A549 (cell line): ENCODE measurements around the gene PDCD2L. TPM values are rescaled to one million over a fixed set of nuclear protein-coding genes. Genes with fewer than 3 reads are reported as not detected.

ENCODE experiments used
- ATAC-seq, 2 experiments: fragments of 200-7000 bp in 1 of 2; fragments of >200 bp in 1 of 2; cut with Nextera tagmentation in 1 of 2; cut with Tn5 transposase in 1 of 2; 3 replicates each; pipeline versions ENCODE4 v1.8.0 to v1.9.1; 2018 to 2020; ENCODE audit warnings: mild to moderate bottlenecking in 1 of 2, moderate library complexity in 1 of 2
- CTCF ChIA-PET: fragments of 300-600 bp; sonication (Branson Sonifier 250); formaldehyde crosslinking; extraction: SDS; loops from one replicate; lab custom pipeline; 2021; ENCODE audit warnings: antibody characterized with exemption, inconsistent platforms; lab: Yijun Ruan, JAX
- POLR2A ChIA-PET: fragments of 350-600 bp; formaldehyde crosslinking; extraction: SDS; loops from one replicate; lab custom pipeline; 2021; ENCODE audit warnings: antibody characterized with exemption, inconsistent platforms; lab: Yijun Ruan, JAX
- DNase-seq, 2 experiments: peaks; one replicate each; pipeline versions ENCODE4 v3.0.0 to v3.0.0-alpha.2; 2011 to 2016; ENCODE audit warnings: low read depth in 1 of 2, low spot score in 1 of 2
- FAIRE-seq: peaks from 2 replicates; lab custom pipeline; 2011; peaks lifted over from hg19 to GRCh38; lab: Jason Lieb, UNC
- H3K27ac ChIP-seq, 2 experiments: fragments of >200 bp; sonication (Bioruptor Twin); formaldehyde crosslinking; 3 replicates each; pipeline ENCODE4 v1.5.1; 2016 to 2017
- H3K4me1 ChIP-seq: fragments of >200 bp; sonication (Bioruptor Twin); formaldehyde crosslinking; 3 replicates; pipeline ENCODE4 v1.6.1; 2016
- H3K4me2 ChIP-seq: fragments of >200 bp; sonication (Bioruptor Twin); formaldehyde crosslinking; 3 replicates; pipeline ENCODE4 v1.6.1; 2016
- H3K4me3 ChIP-seq: fragments of >200 bp; sonication (Bioruptor Twin); formaldehyde crosslinking; 3 replicates; pipeline ENCODE4 v1.5.1; 2016
- H3K9me3 ChIP-seq: fragments of >200 bp; sonication (Bioruptor Twin); formaldehyde crosslinking; 3 replicates; pipeline ENCODE4 v1.6.1; 2016
- ATOH8 ChIP-seq: fragments of 250-450 bp; sonication (Bioruptor Pico); IDR thresholded peaks from 2 replicates; pipeline ENCODE4 v1.5.0; 2020; ENCODE audit warnings: low read depth, mild to moderate bottlenecking, moderate library complexity
- BHLHE40 ChIP-seq: IDR thresholded peaks from 2 replicates; pipeline ENCODE4 v1.6.1; 2012; ENCODE audit warnings: low read depth, low read length, inconsistent platforms
- CBX2 ChIP-seq: fragments of 200-600 bp; sonication (generic); IDR thresholded peaks from 2 replicates; pipeline ENCODE4 v1.6.1; 2016; ENCODE audit warnings: low read depth, mild to moderate bottlenecking, borderline replicate concordance
- CBX8 ChIP-seq: fragments of 200-600 bp; sonication (generic); IDR thresholded peaks from 2 replicates; pipeline ENCODE4 v1.6.1; 2016
- CHD4 ChIP-seq: fragments of 200-600 bp; sonication (generic); IDR thresholded peaks from 2 replicates; pipeline ENCODE4 v1.6.1; 2016; ENCODE audit warnings: antibody characterized with exemption, mild to moderate bottlenecking, borderline replicate concordance
- CTCF ChIP-seq: fragments of >200 bp; sonication (Bioruptor Twin); formaldehyde crosslinking; IDR thresholded peaks from 3 replicates; pipeline ENCODE4 v1.5.1; 2016
- E2F6 ChIP-seq: IDR thresholded peaks from 2 replicates; pipeline ENCODE4 v1.6.1; 2012; ENCODE audit warnings: low read depth, borderline replicate concordance
- EHF ChIP-seq: fragments of 250-450 bp; sonication (Bioruptor Pico); IDR thresholded peaks from 2 replicates; pipeline ENCODE4 v1.5.0; 2020; ENCODE audit warnings: mild to moderate bottlenecking
- EHMT2 ChIP-seq: fragments of 200-600 bp; sonication (generic); IDR thresholded peaks from 2 replicates; pipeline ENCODE4 v1.6.1; 2016; ENCODE audit warnings: antibody characterized with exemption, low read depth, mild to moderate bottlenecking, moderate library complexity
- FOXS1 ChIP-seq: fragments of 250-450 bp; sonication (Bioruptor Pico); IDR thresholded peaks from 2 replicates; pipeline ENCODE4 v1.5.0; 2020; ENCODE audit warnings: mild to moderate bottlenecking, moderate library complexity
- GATA3 ChIP-seq: IDR thresholded peaks from 2 replicates; pipeline ENCODE4 v1.6.1; 2012; ENCODE audit warnings: borderline replicate concordance
- HDAC2 ChIP-seq: fragments of 200-600 bp; sonication (generic); IDR thresholded peaks from 2 replicates; pipeline ENCODE4 v1.6.1; 2016
- HES2 ChIP-seq: fragments of >200 bp; sonication (Bioruptor Twin); formaldehyde crosslinking; IDR thresholded peaks from 2 replicates; pipeline ENCODE4 v1.6.1; 2016
- HMGXB4 ChIP-seq: fragments of 250-450 bp; sonication (Bioruptor Pico); IDR thresholded peaks from 2 replicates; pipeline ENCODE4 v1.5.0; 2021; ENCODE audit warnings: mild to moderate bottlenecking, moderate library complexity, borderline replicate concordance
- HOXA7 ChIP-seq: fragments of 250-450 bp; sonication (Bioruptor Pico); IDR thresholded peaks from 2 replicates; pipeline ENCODE4 v1.5.0; 2020; ENCODE audit warnings: mild to moderate bottlenecking, moderate library complexity
- HOXB13 ChIP-seq: fragments of 250-450 bp; sonication (Bioruptor Pico); IDR thresholded peaks from 2 replicates; pipeline ENCODE4 v1.5.0; 2020; ENCODE audit warnings: low read depth, mild to moderate bottlenecking, moderate library complexity
- KDM1A ChIP-seq: fragments of 200-600 bp; sonication (generic); IDR thresholded peaks from 2 replicates; pipeline ENCODE4 v1.6.1; 2016; ENCODE audit warnings: low read depth, mild to moderate bottlenecking
- MAZ ChIP-seq: fragments of 150-350 bp; IDR thresholded peaks from 2 replicates; pipeline ENCODE4 v1.6.1; 2014; ENCODE audit warnings: antibody characterized with exemption, low read depth, low read length, borderline replicate concordance
- NFE2L2 ChIP-seq: fragments of 150-350 bp; conservative IDR thresholded peaks from 2 replicates; pipeline ENCODE4 v1.6.1; 2014; ENCODE audit warnings: low read length
- NPAS2 ChIP-seq: fragments of 250-450 bp; sonication (Bioruptor Pico); IDR thresholded peaks from 2 replicates; pipeline ENCODE4 v1.8.0; 2022; ENCODE audit warnings: mild to moderate bottlenecking, moderate library complexity, borderline replicate concordance
- POLR2A ChIP-seq: IDR thresholded peaks from 2 replicates; pipeline ENCODE4 v1.6.1; 2012; ENCODE audit warnings: mild to moderate bottlenecking, low read length
- RARB ChIP-seq: fragments of 250-450 bp; sonication (Bioruptor Pico); IDR thresholded peaks from 2 replicates; pipeline ENCODE4 v1.8.0; 2021; ENCODE audit warnings: mild to moderate bottlenecking, moderate library complexity
- RFX5 ChIP-seq: fragments of 450-650 bp; IDR thresholded peaks from 2 replicates; pipeline ENCODE4 v1.7.1; 2014; ENCODE audit warnings: antibody characterized with exemption, mild to moderate bottlenecking, moderate library complexity
- SMC3 ChIP-seq: fragments of >200 bp; sonication (Bioruptor Twin); formaldehyde crosslinking; IDR thresholded peaks from 3 replicates; pipeline ENCODE4 v1.6.1; 2018; ENCODE audit warnings: inconsistent platforms
- SREBF2 ChIP-seq: fragments of 450-650 bp; IDR thresholded peaks from 2 replicates; pipeline ENCODE4 v1.6.1; 2014; ENCODE audit warnings: mild to moderate bottlenecking, moderate library complexity
- TP53 ChIP-seq: fragments of 250-450 bp; sonication (Bioruptor Pico); IDR thresholded peaks from 2 replicates; pipeline ENCODE4 v1.5.0; 2021; ENCODE audit warnings: mild to moderate bottlenecking, moderate library complexity
- ZSCAN20 ChIP-seq: fragments of 250-450 bp; sonication (Bioruptor Pico); IDR thresholded peaks from 2 replicates; pipeline ENCODE4 v1.8.0; 2022; ENCODE audit warnings: mild to moderate bottlenecking, moderate library complexity
- WGBS: methylation state at CpG from one replicate; pipeline ENCODE4 v1.1.6; 2017; ENCODE audit errors: missing lambda C conversion rate; 5-methylcytosine and 5-hydroxymethylcytosine counted together
- polyA plus RNA-seq, 4 experiments: library from polyadenylated mRNA; depleted of rRNA in 3 of 4; stranded (reverse); fragments of >200 nt; fragmentation: RNase III in 1 of 4; extraction: RNeasy Plus Mini Kit Qiagen cat#74134 plus additional on column Dnase treatment in 1 of 4; gene quantifications; 2 replicates in 3 of 4; 3 replicates in 1 of 4; pipeline ENCODE4 v1.2.3, GENCODE V29; 2011 to 2017

PDCD2L gene
- polyA plus RNA-seq, 2 of the 4 experiments (the other 2 are of a cell fraction), result 31.5 to 68.9 TPM

GRCh38 chr19:34370983-34371382 lies 33.2 kb upstream of the PDCD2L start:
- CTCF ChIA-PET, result interaction anchor here (0.6 to 3.3 kb wide), 8 partner anchors 10 to 131 kb away, joined by 3 to 20 read pairs (median 6); no protein-coding TSS in a partner anchor
- WGBS, result 91% methylated on average over 4 of the region's 4 CpGs

GRCh38 chr19:34373601-34374288 lies 30.5 kb upstream of the PDCD2L start:
- ChIA-PET CTCF (interaction anchor here (0.6 to 1.6 kb wide), 2 partner anchors 15 to 134 kb away, joined by 3 to 7 read pairs; no protein-coding TSS in a partner anchor), POLR2A (interaction anchor here (0.6 to 1.0 kb wide), 2 partner anchors 9 to 10 kb away, joined by 4 read pairs; partner anchors contain the start of gene GPI)
- Histone ChIP-seq H3K4me1 (no peaks in the 10 kb centered on the region), H3K4me3 (no peak overlapping the region), H3K4me2 (no peak overlapping the region), H3K27ac (no peak overlapping the region), H3K9me3 (no peaks in the 10 kb centered on the region)
- ATAC-seq (no peak), FAIRE-seq (no peak), DNase-seq (no peak)
- WGBS, result 99% methylated on average over 11 of the region's 11 CpGs
- no peak for TF ChIP-seq RFX5
- TF ChIP-seq HOXA7, result no peak
- no peak for TF ChIP-seq KDM1A
- TF ChIP-seq HES2, result no peak
- TF ChIP-seq EHF (CRISPR knock-in tag), result no peak
- TF ChIP-seq HMGXB4, result no peak
- no peak for TF ChIP-seq CTCF
- no peak for TF ChIP-seq HOXB13 (CRISPR knock-in tag)
- TF ChIP-seq NPAS2 (CRISPR knock-in tag), result no peak
- no peak for TF ChIP-seq POLR2A
- no peak for TF ChIP-seq GATA3
- TF ChIP-seq SREBF2, result no peak

More at GRCh38 chr19:34370983-34371382, 33.2 kb upstream of the PDCD2L start:
- Histone ChIP-seq H3K4me3 (no peak overlapping the region), H3K4me1 (peaks cover 18% of the 10 kb centered on the region), H3K9me3 (no peaks in the 10 kb centered on the region), H3K27ac (no peak overlapping the region)
- FAIRE-seq, result peak; percentile 56
- TF ChIP-seq TP53 (CRISPR knock-in tag) (no peak), MAZ (no peak), EHMT2 (no peak)
- TF ChIP-seq, all 56 proteins: peak for 0
- no peak for DNase-seq
- peak in 1 of 2 experiments; percentile 21; a peak in 1 of 6 replicates for ATAC-seq
- POLR2A ChIA-PET, result interaction anchor here (0.6 to 0.7 kb wide), 2 partner anchors 51 to 635 kb away, joined by 3 to 7 read pairs; no protein-coding TSS in a partner anchor
- no peak overlapping the region for H3K4me2 ChIP-seq

GRCh38 chr19:34375598-34375997 lies 28.6 kb upstream of the PDCD2L start:
- ChIA-PET CTCF (interaction anchor here (0.9 to 2.0 kb wide), 2 partner anchors 10 to 1727 kb away, joined by 3 to 6 read pairs; no protein-coding TSS in a partner anchor), POLR2A (no interaction called here)
- Histone ChIP-seq H3K4me1 (no peaks in the 10 kb centered on the region), H3K9me3 (no peaks in the 10 kb centered on the region), H3K4me3 (no peak overlapping the region), H3K4me2 (no peak overlapping the region), H3K27ac (no peak overlapping the region)
- FAIRE-seq (peak; percentile 90), ATAC-seq (no peak), DNase-seq (no peak)
- 92% methylated on average over 8 of the region's 8 CpGs for WGBS
- TF ChIP-seq BHLHE40 (no peak), RARB (CRISPR knock-in tag) (no peak), FOXS1 (CRISPR knock-in tag) (no peak), E2F6 (no peak), POLR2A (no peak), EHF (CRISPR knock-in tag) (no peak), CBX8 (no peak), CHD4 (no peak), KDM1A (no peak), NFE2L2 (no peak), MAZ (no peak), SREBF2 (no peak), NPAS2 (CRISPR knock-in tag) (no peak), SMC3 (no peak), ATOH8 (CRISPR knock-in tag) (no peak), HDAC2 (no peak), CBX2 (no peak), ZSCAN20 (CRISPR knock-in tag) (no peak)
